ENCODE results near the gene MICU1. TPM values are rescaled to one million over a fixed set of nuclear protein-coding genes. Genes with fewer than 3 reads are reported as not detected.

MICU1 gene
- total and polyA plus RNA-seq, 7 donors, result 29.4 to 53.5 (median 33.9) TPM

GRCh38 chr10:72321248-72322029 is 304.4 kb downstream of the MICU1 start:
- H3K27me3 ChIP-seq, result no peaks in the 10 kb centered on the region
- peak overlapping the region; percentile 84 to 93 (median 86) for H3K27ac ChIP-seq
- no peaks in the 10 kb centered on the region for H3K36me3 ChIP-seq
- 78 to 79% methylated on average over 13 of the region's 13 CpGs for WGBS, 2 donors
- H3K4me1 ChIP-seq, result peaks cover 0 to 50% (median 49%) of the 10 kb centered on the region in 4 donors
- no peak overlapping the region for H3K4me3 ChIP-seq
- TF ChIP-seq POLR2AphosphoS5 (IDR thresholded peaks at IDR 0.05) (no peak), CTCF (IDR thresholded peaks at IDR 0.05) (no peak)
- no peak for DNase-seq
- intact Hi-C loops (cut with DNase I), result no loop called here
- no peaks in the 10 kb centered on the region for H3K9me3 ChIP-seq

GRCh38 chr10:72320676-72321247 is 305.1 kb downstream of the MICU1 start:
- TF ChIP-seq POLR2AphosphoS5 (IDR thresholded peaks at IDR 0.05), result peak; percentile 81 to 92 (median 84)
- TF ChIP-seq POLR2A (IDR thresholded peaks at IDR 0.05), result peak in 1 of 2 donors; percentile 26
- no peak for TF ChIP-seq CTCF (IDR thresholded peaks at IDR 0.05)
- TF ChIP-seq EP300 (IDR thresholded peaks at IDR 0.05), result peak in 1 of 4 donors; percentile 67
- Histone ChIP-seq H3K9me3 (no peaks in the 10 kb centered on the region), H3K27ac (peak overlapping the region; percentile 84 to 93 (median 86)), H3K36me3 (no peaks in the 10 kb centered on the region), H3K4me1 (peaks cover 0 to 57% (median 55%) of the 10 kb centered on the region in 4 donors), H3K27me3 (no peaks in the 10 kb centered on the region), H3K4me3 (no peak overlapping the region)
- WGBS, 2 donors, result 48 to 78% methylated on average over 12 of the region's 12 CpGs
- peak; percentile 96 for DNase-seq
- intact Hi-C loops (cut with DNase I), result loop anchor here (1.0 kb wide), 1 partner anchor 47 kb away; the partner anchor contains the start of gene DDIT4

GRCh38 chr10:72319416-72320254 is 306.2 kb downstream of the MICU1 start:
- Histone ChIP-seq H3K27ac (peak overlapping the region; percentile 84 to 93 (median 86)), H3K4me3 (peak overlapping the region; percentile 17 to 51 (median 44)), H3K4me1 (peaks cover 0 to 56% (median 56%) of the 10 kb centered on the region in 4 donors), H3K36me3 (no peaks in the 10 kb centered on the region), H3K27me3 (no peaks in the 10 kb centered on the region), H3K9me3 (no peaks in the 10 kb centered on the region)
- TF ChIP-seq POLR2AphosphoS5 (IDR thresholded peaks at IDR 0.05) (peak; percentile 49 to 81 (median 74)), CTCF (IDR thresholded peaks at IDR 0.05) (peak in 1 of 4 experiments; percentile 16), POLR2A (IDR thresholded peaks at IDR 0.05) (no peak), EP300 (IDR thresholded peaks at IDR 0.05) (peak in 2 of 4 donors; percentile 27 to 69)
- DNase-seq, result peak; percentile 97
- 1% methylated on average over 60 of the region's 60 CpGs for WGBS, 2 donors
- intact Hi-C loops (cut with DNase I), result loop anchor here (1.0 to 5.0 kb wide), 2 partner anchors 46 to 102 kb away; partner anchors contain the start of genes ANAPC16, ASCC1 and DDIT4

- Histone ChIP-seq H3K9me3 (no peaks in the 10 kb centered on the region), H3K27ac (peak overlapping the region; percentile 84 to 93 (median 86)), H3K27me3 (no peaks in the 10 kb centered on the region), H3K4me3 (peak overlapping the region in 3 of 4 donors; percentile 37 to 51 (median 51)), H3K4me1 (peaks cover 0 to 57% (median 55%) of the 10 kb centered on the region in 4 donors), H3K36me3 (no peaks in the 10 kb centered on the region)
- DNase-seq, result no peak
- no peak for TF ChIP-seq POLR2AphosphoS5 (IDR thresholded peaks at IDR 0.05)
- TF ChIP-seq POLR2A (IDR thresholded peaks at IDR 0.05), result no peak
- no peak for TF ChIP-seq EP300 (IDR thresholded peaks at IDR 0.05)
- TF ChIP-seq CTCF (IDR thresholded peaks at IDR 0.05), result no peak
- WGBS, 2 donors, result 69 to 76% methylated on average over 10 of the region's 10 CpGs
- intact Hi-C loops (cut with DNase I), result loop anchor here (5.0 kb wide), 1 partner anchor 101 kb away; the partner anchor contains the start of genes ANAPC16 and ASCC1
Measured at GRCh38 chr10:72318418-72319262, 307.2 kb downstream of the MICU1 start.

Measured in sigmoid colon (tissue), 7 donors.